Tibial nerve (tissue), 4 donors: ENCODE measurements around the gene INPP5A.

Experiments
- CTCF ChIP-seq, 5 experiments: fragments of 200-600 bp in 3 of 5; fragments of 450-650 bp in 2 of 5; sonication (generic) in 3 of 5; IDR thresholded peaks; one replicate each; pipeline ENCODE4 v1.5.1; 2016 to 2019; ENCODE audit warnings: antibody characterized with exemption in 5 of 5, mild to moderate bottlenecking in 3 of 5, moderate library complexity in 2 of 5
- EP300 ChIP-seq, 2 donors: sonication (generic); formaldehyde crosslinking; IDR thresholded peaks; one replicate each; pipeline ENCODE4 v1.6.1; 2017; ENCODE audit warnings: antibody characterized with exemption in 2 of 2, mild to moderate bottlenecking in 1 of 2
- POLR2A ChIP-seq, 2 donors: fragments of 450-650 bp; IDR thresholded peaks; one replicate each; pipeline ENCODE4 v1.6.1; 2017; ENCODE audit warnings: antibody characterized with exemption in 2 of 2, mild to moderate bottlenecking in 2 of 2, moderate library complexity in 2 of 2

GRCh38 chr10:132512693-132513345 lies 24.8 kb upstream of the INPP5A start:
- TF ChIP-seq CTCF (IDR thresholded peaks at IDR 0.05) = no peak
- TF ChIP-seq EP300 (IDR thresholded peaks at IDR 0.05) = no peak
- no peak for TF ChIP-seq POLR2A (IDR thresholded peaks at IDR 0.05)
